Thymus (tissue), 11 donors: ENCODE results near the gene DTNB. TPM values are rescaled to one million over a fixed set of nuclear protein-coding genes. Genes with fewer than 3 reads are reported as not detected.

Source experiments
- DNase-seq, 9 donors: peaks; one replicate each; pipeline ENCODE4 v3.0.0-alpha.2; 2013; ENCODE audit warnings: low spot score in 9 of 9, low read depth in 6 of 9, missing footprints in 1 of 9
- H3K27ac ChIP-seq, 2 donors: one replicate each; pipeline ENCODE4 v1.5.1; 2013; ENCODE audit warnings: control low read depth in 1 of 2, low read depth in 1 of 2, low read length in 1 of 2, mild to moderate bottlenecking in 1 of 2, moderate library complexity in 1 of 2
- H3K27me3 ChIP-seq, 2 donors: one replicate each; pipeline ENCODE4 v1.5.1; 2013; ENCODE audit warnings: low read length in 1 of 2; ENCODE audit not compliant: control insufficient read depth in 2 of 2, insufficient read depth in 1 of 2
- H3K36me3 ChIP-seq, 2 donors: one replicate each; pipeline ENCODE4 v1.5.1; 2013; ENCODE audit warnings: low read length in 1 of 2, mild to moderate bottlenecking in 1 of 2, moderate library complexity in 1 of 2; ENCODE audit not compliant: control insufficient read depth in 2 of 2, insufficient read depth in 2 of 2
- H3K4me1 ChIP-seq, 2 donors: one replicate each; pipeline ENCODE4 v1.5.1; 2013; ENCODE audit warnings: low read length in 2 of 2; ENCODE audit not compliant: control insufficient read depth in 2 of 2, insufficient read depth in 2 of 2
- H3K4me3 ChIP-seq, 2 donors: one replicate each; pipeline ENCODE4 v1.5.1; 2013; ENCODE audit warnings: low read length in 2 of 2, control low read depth in 1 of 2, mild to moderate bottlenecking in 1 of 2
- H3K9me3 ChIP-seq, 2 donors: one replicate each; pipeline ENCODE4 v1.5.1; 2013; ENCODE audit warnings: low read length in 1 of 2, mild to moderate bottlenecking in 1 of 2; ENCODE audit not compliant: control insufficient read depth in 2 of 2, insufficient read depth in 1 of 2
- WGBS: extraction: QIAGEN DNeasy Blood & Tissue Kit; methylation state at CpG from one replicate; pipeline ENCODE4 v1.1.7; 2013; 5-methylcytosine and 5-hydroxymethylcytosine counted together
- polyA plus RNA-seq: library from polyadenylated mRNA; stranded (reverse); fragments of 200-250 nt; gene quantifications from one replicate; pipeline ENCODE4 v1.2.3, GENCODE V29; 2013
- total RNA-seq: library from RNA; stranded (reverse); fragments of 120-200 nt; gene quantifications from one replicate; pipeline ENCODE4 v1.2.4, GENCODE V29; 2013
- donor health status: healthy.

Gene DTNB
- total and polyA plus RNA-seq, 2 donors = 7.6 to 20.1 TPM

GRCh38 chr2:25328152-25329085, 345.0 kb downstream of the DTNB start:
- peaks cover 0 to 9% of the 10 kb centered on the region in 2 donors for H3K4me1 ChIP-seq
- no peaks in the 10 kb centered on the region for H3K27me3 ChIP-seq
- 96% methylated on average over 27 of the region's 27 CpGs for WGBS
- peaks cover 7 to 20% of the 10 kb centered on the region in 2 donors for H3K9me3 ChIP-seq
- no peak overlapping the region for H3K27ac ChIP-seq
- DNase-seq = no peak
- H3K36me3 ChIP-seq = peaks cover 6 to 16% of the 10 kb centered on the region in 2 donors
- no peak overlapping the region for H3K4me3 ChIP-seq

Other genes with a start within 250 kb of the DTNB start
- gene ASXL2, start 204.9 kb upstream of the DTNB start, total RNA-seq = 7.4 TPM
- 4.6 TPM for gene ASXL2, start 204.9 kb upstream of the DTNB start, polyA plus RNA-seq